A549 (cell line): ENCODE results near the gene NOS1AP. TPM values are rescaled to one million over a fixed set of nuclear protein-coding genes. Genes with fewer than 3 reads are reported as not detected.

Experiments
- ATAC-seq, 2 experiments: fragments of 200-7000 bp in 1 of 2; fragments of >200 bp in 1 of 2; cut with Nextera tagmentation in 1 of 2; cut with Tn5 transposase in 1 of 2; 3 replicates each; pipeline versions ENCODE4 v1.8.0 to v1.9.1; 2018 to 2020; ENCODE audit warnings: mild to moderate bottlenecking in 1 of 2, moderate library complexity in 1 of 2
- CTCF ChIA-PET: fragments of 300-600 bp; sonication (Branson Sonifier 250); formaldehyde crosslinking; extraction: SDS; loops from one replicate; lab custom pipeline; 2021; ENCODE audit warnings: antibody characterized with exemption, inconsistent platforms; lab: Yijun Ruan, JAX
- POLR2A ChIA-PET: fragments of 350-600 bp; formaldehyde crosslinking; extraction: SDS; loops from one replicate; lab custom pipeline; 2021; ENCODE audit warnings: antibody characterized with exemption, inconsistent platforms; lab: Yijun Ruan, JAX
- DNase-seq, 2 experiments: peaks; one replicate each; pipeline versions ENCODE4 v3.0.0 to v3.0.0-alpha.2; 2011 to 2016; ENCODE audit warnings: low read depth in 1 of 2, low spot score in 1 of 2
- FAIRE-seq: peaks from 2 replicates; lab custom pipeline; 2011; peaks lifted over from hg19 to GRCh38; lab: Jason Lieb, UNC
- H3K27ac ChIP-seq, 2 experiments: fragments of >200 bp; sonication (Bioruptor Twin); formaldehyde crosslinking; 3 replicates each; pipeline ENCODE4 v1.5.1; 2016 to 2017
- H3K4me1 ChIP-seq: fragments of >200 bp; sonication (Bioruptor Twin); formaldehyde crosslinking; 3 replicates; pipeline ENCODE4 v1.6.1; 2016
- H3K4me2 ChIP-seq: fragments of >200 bp; sonication (Bioruptor Twin); formaldehyde crosslinking; 3 replicates; pipeline ENCODE4 v1.6.1; 2016
- H3K4me3 ChIP-seq: fragments of >200 bp; sonication (Bioruptor Twin); formaldehyde crosslinking; 3 replicates; pipeline ENCODE4 v1.5.1; 2016
- H3K9me3 ChIP-seq: fragments of >200 bp; sonication (Bioruptor Twin); formaldehyde crosslinking; 3 replicates; pipeline ENCODE4 v1.6.1; 2016
- BHLHE40 ChIP-seq: IDR thresholded peaks from 2 replicates; pipeline ENCODE4 v1.6.1; 2012; ENCODE audit warnings: low read depth, low read length, inconsistent platforms
- CHD4 ChIP-seq: fragments of 200-600 bp; sonication (generic); IDR thresholded peaks from 2 replicates; pipeline ENCODE4 v1.6.1; 2016; ENCODE audit warnings: antibody characterized with exemption, mild to moderate bottlenecking, borderline replicate concordance
- EHF ChIP-seq: fragments of 250-450 bp; sonication (Bioruptor Pico); IDR thresholded peaks from 2 replicates; pipeline ENCODE4 v1.5.0; 2020; ENCODE audit warnings: mild to moderate bottlenecking
- EHMT2 ChIP-seq: fragments of 200-600 bp; sonication (generic); IDR thresholded peaks from 2 replicates; pipeline ENCODE4 v1.6.1; 2016; ENCODE audit warnings: antibody characterized with exemption, low read depth, mild to moderate bottlenecking, moderate library complexity
- FOSB ChIP-seq: fragments of 250-450 bp; sonication (Bioruptor Pico); IDR thresholded peaks from 2 replicates; pipeline ENCODE4 v1.5.0; 2020; ENCODE audit warnings: mild to moderate bottlenecking, moderate library complexity
- HEYL ChIP-seq: fragments of 250-450 bp; sonication (Bioruptor Pico); IDR thresholded peaks from 2 replicates; pipeline ENCODE4 v1.8.0; 2021; ENCODE audit warnings: mild to moderate bottlenecking, moderate library complexity
- HOXA7 ChIP-seq: fragments of 250-450 bp; sonication (Bioruptor Pico); IDR thresholded peaks from 2 replicates; pipeline ENCODE4 v1.5.0; 2020; ENCODE audit warnings: mild to moderate bottlenecking, moderate library complexity
- JUN ChIP-seq, 2 experiments: fragments of >200 bp; sonication (Bioruptor Twin); formaldehyde crosslinking; IDR thresholded peaks; 2 replicates in 1 of 2; 3 replicates in 1 of 2; pipeline ENCODE4 v1.6.1; 2016 to 2017
- NPAS2 ChIP-seq: fragments of 250-450 bp; sonication (Bioruptor Pico); IDR thresholded peaks from 2 replicates; pipeline ENCODE4 v1.8.0; 2022; ENCODE audit warnings: mild to moderate bottlenecking, moderate library complexity, borderline replicate concordance
- NR3C1 ChIP-seq: fragments of >200 bp; sonication (Bioruptor Twin); formaldehyde crosslinking; IDR thresholded peaks from 3 replicates; pipeline ENCODE4 v1.6.1; 2017
- POLR2A ChIP-seq: IDR thresholded peaks from 2 replicates; pipeline ENCODE4 v1.6.1; 2012; ENCODE audit warnings: mild to moderate bottlenecking, low read length
- POLR2AphosphoS2 ChIP-seq: conservative IDR thresholded peaks from 2 replicates; pipeline ENCODE4 v1.6.1; 2012; ENCODE audit warnings: low read length, improper control_type of control experiment, inconsistent platforms
- RAD21 ChIP-seq, 2 experiments: fragments of >200 bp in 1 of 2; sonication (Bioruptor Twin) in 1 of 2; formaldehyde crosslinking in 1 of 2; IDR thresholded peaks in 1 of 2; conservative IDR thresholded peaks in 1 of 2; 2 replicates in 1 of 2; 3 replicates in 1 of 2; pipeline ENCODE4 v1.6.1; 2012 to 2018; ENCODE audit warnings: inconsistent platforms in 1 of 2
- RCOR1 ChIP-seq: fragments of 150-350 bp; IDR thresholded peaks from 2 replicates; pipeline ENCODE4 v1.6.1; 2014; ENCODE audit warnings: antibody characterized with exemption, low read length, low read depth
- SMC3 ChIP-seq: fragments of >200 bp; sonication (Bioruptor Twin); formaldehyde crosslinking; IDR thresholded peaks from 3 replicates; pipeline ENCODE4 v1.6.1; 2018; ENCODE audit warnings: inconsistent platforms
- TP53 ChIP-seq: fragments of 250-450 bp; sonication (Bioruptor Pico); IDR thresholded peaks from 2 replicates; pipeline ENCODE4 v1.5.0; 2021; ENCODE audit warnings: mild to moderate bottlenecking, moderate library complexity
- ZC3H11A ChIP-seq: fragments of 450-650 bp; IDR thresholded peaks from 2 replicates; pipeline ENCODE4 v1.6.1; 2014; ENCODE audit warnings: antibody characterized with exemption, mild to moderate bottlenecking
- ZFP36 ChIP-seq: fragments of 450-650 bp; IDR thresholded peaks from 2 replicates; pipeline ENCODE4 v1.6.1; 2014; ENCODE audit warnings: borderline replicate concordance; ENCODE audit not compliant: partially characterized antibody
- ZSCAN20 ChIP-seq: fragments of 250-450 bp; sonication (Bioruptor Pico); IDR thresholded peaks from 2 replicates; pipeline ENCODE4 v1.8.0; 2022; ENCODE audit warnings: mild to moderate bottlenecking, moderate library complexity
- WGBS: methylation state at CpG from one replicate; pipeline ENCODE4 v1.1.6; 2017; ENCODE audit errors: missing lambda C conversion rate; 5-methylcytosine and 5-hydroxymethylcytosine counted together
- polyA plus RNA-seq, 4 experiments: library from polyadenylated mRNA; depleted of rRNA in 3 of 4; stranded (reverse); fragments of >200 nt; fragmentation: RNase III in 1 of 4; extraction: RNeasy Plus Mini Kit Qiagen cat#74134 plus additional on column Dnase treatment in 1 of 4; gene quantifications; 2 replicates in 3 of 4; 3 replicates in 1 of 4; pipeline ENCODE4 v1.2.3, GENCODE V29; 2011 to 2017
- TF ChIP-seq, protein P1 (sequence below): fragments of >200 bp; sonication (Bioruptor Twin); formaldehyde crosslinking; IDR thresholded peaks from 3 replicates; pipeline ENCODE4 v1.5.1; 2016
- TF ChIP-seq, protein P2 (sequence below): fragments of 450-650 bp; IDR thresholded peaks from 2 replicates; pipeline ENCODE4 v1.6.1; 2014; ENCODE audit warnings: antibody characterized with exemption
- TF ChIP-seq, protein P3 (sequence below): fragments of >200 bp; sonication (Bioruptor Twin); formaldehyde crosslinking; IDR thresholded peaks from 2 replicates; pipeline ENCODE4 v1.6.1; 2016
- TF ChIP-seq, protein P4 (sequence below): IDR thresholded peaks from 2 replicates; pipeline ENCODE4 v1.6.1; 2012; ENCODE audit warnings: low read depth, borderline replicate concordance

The NOS1AP gene
- polyA plus RNA-seq, 2 of the 4 experiments (the other 2 are of a cell fraction) = 0.17 to 0.25 TPM

DNA sequence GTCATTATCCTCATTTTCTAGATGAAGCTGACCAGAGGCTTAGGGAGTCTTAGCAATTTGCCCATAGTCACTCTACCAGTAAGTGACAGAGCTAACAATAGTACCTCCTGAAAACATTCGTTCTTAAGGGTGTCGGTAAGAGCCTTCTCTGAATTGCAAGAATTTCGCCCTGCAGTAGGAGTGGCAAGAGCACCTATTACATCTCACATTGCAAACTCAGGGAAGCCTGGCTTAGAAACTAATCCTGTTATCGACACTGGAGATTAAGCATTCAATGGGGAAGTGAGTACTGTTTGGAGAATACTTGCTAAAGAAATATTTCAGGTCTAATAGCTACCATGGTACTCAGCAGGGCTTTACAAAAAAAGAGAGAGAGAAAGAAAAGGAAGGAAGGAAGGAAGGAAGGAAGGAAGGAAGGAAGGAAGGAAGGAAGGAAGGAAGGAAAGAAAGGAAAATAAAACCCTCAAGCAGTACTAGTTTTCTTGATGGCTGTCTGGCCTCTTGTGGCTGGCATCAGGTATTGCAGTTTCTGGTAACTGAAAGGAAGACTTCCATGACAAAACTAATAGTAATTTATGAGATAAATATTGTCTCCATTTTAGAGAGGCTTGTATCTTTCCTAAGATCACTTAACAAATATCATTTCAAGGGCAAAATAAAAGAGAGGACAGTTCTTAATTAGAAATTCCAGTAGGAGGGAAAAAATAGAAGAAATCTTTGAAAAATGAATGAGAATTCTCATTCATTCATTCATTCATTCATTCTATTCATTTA, 322.5 kb downstream of the NOS1AP start:
- no peak overlapping the region for H3K27ac ChIP-seq
- ATAC-seq (peak in 1 of 2 experiments; percentile 76; a peak in 3 of 6 replicates), DNase-seq (peak; percentile 40 to 65), FAIRE-seq (no peak)
- TF ChIP-seq SMC3 (peak; percentile 75), NR3C1 (no peak), ZC3H11A (no peak), RAD21 (conservative IDR thresholded peaks at IDR 0.05 in 1 of 2, IDR thresholded peaks at IDR 0.05 in 1 of 2) (peak; percentile 76 to 81), HEYL (CRISPR knock-in tag) (no peak)
- TF ChIP-seq, protein P1, sequence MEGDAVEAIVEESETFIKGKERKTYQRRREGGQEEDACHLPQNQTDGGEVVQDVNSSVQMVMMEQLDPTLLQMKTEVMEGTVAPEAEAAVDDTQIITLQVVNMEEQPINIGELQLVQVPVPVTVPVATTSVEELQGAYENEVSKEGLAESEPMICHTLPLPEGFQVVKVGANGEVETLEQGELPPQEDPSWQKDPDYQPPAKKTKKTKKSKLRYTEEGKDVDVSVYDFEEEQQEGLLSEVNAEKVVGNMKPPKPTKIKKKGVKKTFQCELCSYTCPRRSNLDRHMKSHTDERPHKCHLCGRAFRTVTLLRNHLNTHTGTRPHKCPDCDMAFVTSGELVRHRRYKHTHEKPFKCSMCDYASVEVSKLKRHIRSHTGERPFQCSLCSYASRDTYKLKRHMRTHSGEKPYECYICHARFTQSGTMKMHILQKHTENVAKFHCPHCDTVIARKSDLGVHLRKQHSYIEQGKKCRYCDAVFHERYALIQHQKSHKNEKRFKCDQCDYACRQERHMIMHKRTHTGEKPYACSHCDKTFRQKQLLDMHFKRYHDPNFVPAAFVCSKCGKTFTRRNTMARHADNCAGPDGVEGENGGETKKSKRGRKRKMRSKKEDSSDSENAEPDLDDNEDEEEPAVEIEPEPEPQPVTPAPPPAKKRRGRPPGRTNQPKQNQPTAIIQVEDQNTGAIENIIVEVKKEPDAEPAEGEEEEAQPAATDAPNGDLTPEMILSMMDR = peak; percentile 82
- WGBS = 53% methylated on average over 4 of the region's 4 CpGs
- no peak overlapping the region for H3K4me2 ChIP-seq
- CTCF ChIA-PET = interaction anchor here (0.6 to 5.9 kb wide), 20 partner anchors 10 to 1261 kb away, joined by 3 to 35 read pairs (median 3); partner anchors contain the start of gene C1orf226
- H3K9me3 ChIP-seq = no peaks in the 10 kb centered on the region
- POLR2A ChIA-PET = interaction anchor here (0.7 kb wide), 1 partner anchor 336 kb away, joined by 3 read pairs; no protein-coding TSS in a partner anchor
- no peaks in the 10 kb centered on the region for H3K4me1 ChIP-seq
- H3K4me3 ChIP-seq = no peak overlapping the region

DNA sequence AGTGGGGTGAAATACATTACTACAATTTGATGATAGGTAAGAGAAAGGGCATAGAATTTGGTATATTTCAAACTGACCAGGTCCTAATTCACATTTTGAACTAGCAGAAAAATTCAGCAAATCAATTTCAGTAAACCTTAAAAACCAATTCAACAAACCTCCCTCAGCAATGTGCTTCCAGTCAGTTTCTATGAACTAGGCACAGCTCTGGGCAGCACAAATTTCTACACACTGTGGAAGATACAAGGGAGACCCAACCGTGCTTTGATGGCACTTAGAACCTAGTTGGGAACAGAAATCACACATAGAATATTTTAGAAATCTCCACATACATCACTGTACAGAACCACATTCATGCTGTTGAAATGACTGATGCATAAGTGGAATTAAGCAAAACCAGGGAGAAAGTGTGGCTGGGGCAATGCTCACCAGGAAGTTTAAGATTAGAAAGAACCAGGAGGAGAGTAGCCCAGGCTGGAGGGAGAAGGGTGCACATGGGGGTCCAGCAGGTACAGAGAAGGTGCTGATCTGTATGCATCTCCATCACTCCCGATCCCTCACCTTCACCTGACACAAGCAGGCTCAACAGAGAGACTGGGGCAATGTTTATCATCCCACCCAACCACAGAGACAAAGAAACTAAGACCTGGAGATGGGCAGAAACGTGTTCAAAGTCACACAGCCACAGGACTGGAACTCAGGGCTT, 326.9 kb downstream of the NOS1AP start:
- ATAC-seq (peak in 1 of 2 experiments; percentile 45; a peak in 4 of 6 replicates), FAIRE-seq (no peak)
- POLR2A ChIA-PET = no interaction called here
- CTCF ChIA-PET = no interaction called here
- H3K4me1 ChIP-seq = no peaks in the 10 kb centered on the region
- no peak for TF ChIP-seq NPAS2
- no peak for TF ChIP-seq RCOR1
- TF ChIP-seq POLR2A = no peak
- TF ChIP-seq RAD21 (conservative IDR thresholded peaks at IDR 0.05 in 1 of 2, IDR thresholded peaks at IDR 0.05 in 1 of 2) = no peak
- no peak for TF ChIP-seq POLR2AphosphoS2
- TF ChIP-seq, protein P2, sequence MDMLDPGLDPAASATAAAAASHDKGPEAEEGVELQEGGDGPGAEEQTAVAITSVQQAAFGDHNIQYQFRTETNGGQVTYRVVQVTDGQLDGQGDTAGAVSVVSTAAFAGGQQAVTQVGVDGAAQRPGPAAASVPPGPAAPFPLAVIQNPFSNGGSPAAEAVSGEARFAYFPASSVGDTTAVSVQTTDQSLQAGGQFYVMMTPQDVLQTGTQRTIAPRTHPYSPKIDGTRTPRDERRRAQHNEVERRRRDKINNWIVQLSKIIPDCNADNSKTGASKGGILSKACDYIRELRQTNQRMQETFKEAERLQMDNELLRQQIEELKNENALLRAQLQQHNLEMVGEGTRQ = no peak
- TF ChIP-seq JUN (IDR thresholded peaks at IDR 0.05) = no peak
- no peak for TF ChIP-seq TP53
- TF ChIP-seq FOSB (CRISPR knock-in tag) = no peak
- TF ChIP-seq ZFP36 = no peak
- TF ChIP-seq CHD4 = no peak
- TF ChIP-seq EHMT2 = no peak
- no peak for TF ChIP-seq EHF (CRISPR knock-in tag)
- TF ChIP-seq, protein P3, sequence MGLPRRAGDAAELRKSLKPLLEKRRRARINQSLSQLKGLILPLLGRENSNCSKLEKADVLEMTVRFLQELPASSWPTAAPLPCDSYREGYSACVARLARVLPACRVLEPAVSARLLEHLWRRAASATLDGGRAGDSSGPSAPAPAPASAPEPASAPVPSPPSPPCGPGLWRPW = no peak
- TF ChIP-seq BHLHE40 = no peak
- no peak for TF ChIP-seq HOXA7 (CRISPR knock-in tag)
- TF ChIP-seq, protein P4, sequence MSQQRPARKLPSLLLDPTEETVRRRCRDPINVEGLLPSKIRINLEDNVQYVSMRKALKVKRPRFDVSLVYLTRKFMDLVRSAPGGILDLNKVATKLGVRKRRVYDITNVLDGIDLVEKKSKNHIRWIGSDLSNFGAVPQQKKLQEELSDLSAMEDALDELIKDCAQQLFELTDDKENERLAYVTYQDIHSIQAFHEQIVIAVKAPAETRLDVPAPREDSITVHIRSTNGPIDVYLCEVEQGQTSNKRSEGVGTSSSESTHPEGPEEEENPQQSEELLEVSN = no peak
- TF ChIP-seq ZSCAN20 = no peak
- TF ChIP-seq, all 56 proteins: peak for 0
- no peak for DNase-seq
- WGBS = 2% methylated on average over 3 of the region's 3 CpGs
- Histone ChIP-seq H3K4me3 (no peak overlapping the region), H3K4me2 (no peak overlapping the region), H3K27ac (no peak overlapping the region), H3K9me3 (no peaks in the 10 kb centered on the region)
